ENCODE measurements around the gene CTNND2. TPM values are rescaled to one million over a fixed set of nuclear protein-coding genes. Genes with fewer than 3 reads are reported as not detected.

CTNND2 gene
- total and polyA plus RNA-seq, 9 of the 15 experiments (the other 6 are each of a cell fraction or from before 2014, with no cell fraction given) = 0.03 to 0.35 TPM; not detected in 7

DNA sequence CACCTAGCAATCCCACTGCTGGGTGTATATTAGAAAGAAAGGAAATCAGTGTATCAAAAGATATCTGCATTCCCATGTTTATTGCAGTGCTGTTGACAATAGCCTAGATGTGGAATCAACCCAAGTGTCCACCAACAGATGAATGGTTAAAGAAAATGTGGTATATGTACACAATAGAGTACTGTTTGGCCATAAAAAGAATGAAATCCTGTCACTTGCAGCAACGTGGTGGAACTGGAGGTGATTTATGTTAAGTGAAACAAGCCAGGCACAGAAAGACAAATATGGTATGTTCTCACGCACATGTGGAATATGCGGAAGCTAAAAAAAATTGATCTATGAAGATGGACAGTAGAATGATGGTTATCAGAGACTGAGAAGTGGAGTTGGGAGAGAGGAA is 921.6 kb downstream of the CTNND2 start:
- no peak for TF ChIP-seq SLC30A9 (CRISPR knock-in tag; IDR thresholded peaks at IDR 0.05)
- no peak for TF ChIP-seq ZFPM2 (CRISPR knock-in tag; IDR thresholded peaks at IDR 0.05)
- TF ChIP-seq CTBP1 (IDR thresholded peaks at IDR 0.05; ENCODE audit: borderline replicate concordance) = no peak
- no peak for TF ChIP-seq ZNF3 (CRISPR knock-in tag; IDR thresholded peaks at IDR 0.05)
- no peak for TF ChIP-seq ZNF124 (CRISPR knock-in tag; IDR thresholded peaks at IDR 0.05)
- TF ChIP-seq ZNF561 (CRISPR knock-in tag; conservative IDR thresholded peaks at IDR 0.05) = no peak
- TF ChIP-seq ZNF311 (CRISPR knock-in tag; IDR thresholded peaks at IDR 0.05) = no peak
- TF ChIP-seq SAFB2 (IDR thresholded peaks at IDR 0.05; ENCODE audit: borderline replicate concordance, low read depth, low read length, severe bottlenecking) = no peak
- TF ChIP-seq NFIX (CRISPR knock-in tag; IDR thresholded peaks at IDR 0.05; ENCODE audit: low read depth) = no peak
- TF ChIP-seq, protein P1, sequence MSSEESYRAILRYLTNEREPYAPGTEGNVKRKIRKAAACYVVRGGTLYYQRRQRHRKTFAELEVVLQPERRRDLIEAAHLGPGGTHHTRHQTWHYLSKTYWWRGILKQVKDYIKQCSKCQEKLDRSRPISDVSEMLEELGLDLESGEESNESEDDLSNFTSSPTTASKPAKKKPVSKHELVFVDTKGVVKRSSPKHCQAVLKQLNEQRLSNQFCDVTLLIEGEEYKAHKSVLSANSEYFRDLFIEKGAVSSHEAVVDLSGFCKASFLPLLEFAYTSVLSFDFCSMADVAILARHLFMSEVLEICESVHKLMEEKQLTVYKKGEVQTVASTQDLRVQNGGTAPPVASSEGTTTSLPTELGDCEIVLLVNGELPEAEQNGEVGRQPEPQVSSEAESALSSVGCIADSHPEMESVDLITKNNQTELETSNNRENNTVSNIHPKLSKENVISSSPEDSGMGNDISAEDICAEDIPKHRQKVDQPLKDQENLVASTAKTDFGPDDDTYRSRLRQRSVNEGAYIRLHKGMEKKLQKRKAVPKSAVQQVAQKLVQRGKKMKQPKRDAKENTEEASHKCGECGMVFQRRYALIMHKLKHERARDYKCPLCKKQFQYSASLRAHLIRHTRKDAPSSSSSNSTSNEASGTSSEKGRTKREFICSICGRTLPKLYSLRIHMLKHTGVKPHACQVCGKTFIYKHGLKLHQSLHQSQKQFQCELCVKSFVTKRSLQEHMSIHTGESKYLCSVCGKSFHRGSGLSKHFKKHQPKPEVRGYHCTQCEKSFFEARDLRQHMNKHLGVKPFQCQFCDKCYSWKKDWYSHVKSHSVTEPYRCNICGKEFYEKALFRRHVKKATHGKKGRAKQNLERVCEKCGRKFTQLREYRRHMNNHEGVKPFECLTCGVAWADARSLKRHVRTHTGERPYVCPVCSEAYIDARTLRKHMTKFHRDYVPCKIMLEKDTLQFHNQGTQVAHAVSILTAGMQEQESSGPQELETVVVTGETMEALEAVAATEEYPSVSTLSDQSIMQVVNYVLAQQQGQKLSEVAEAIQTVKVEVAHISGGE (CRISPR knock-in tag; IDR thresholded peaks at IDR 0.05) = no peak
- no peak for TF ChIP-seq FOS (IDR thresholded peaks at IDR 0.05; ENCODE audit: extremely low read depth, insufficient read length)
- TF ChIP-seq, protein P2, sequence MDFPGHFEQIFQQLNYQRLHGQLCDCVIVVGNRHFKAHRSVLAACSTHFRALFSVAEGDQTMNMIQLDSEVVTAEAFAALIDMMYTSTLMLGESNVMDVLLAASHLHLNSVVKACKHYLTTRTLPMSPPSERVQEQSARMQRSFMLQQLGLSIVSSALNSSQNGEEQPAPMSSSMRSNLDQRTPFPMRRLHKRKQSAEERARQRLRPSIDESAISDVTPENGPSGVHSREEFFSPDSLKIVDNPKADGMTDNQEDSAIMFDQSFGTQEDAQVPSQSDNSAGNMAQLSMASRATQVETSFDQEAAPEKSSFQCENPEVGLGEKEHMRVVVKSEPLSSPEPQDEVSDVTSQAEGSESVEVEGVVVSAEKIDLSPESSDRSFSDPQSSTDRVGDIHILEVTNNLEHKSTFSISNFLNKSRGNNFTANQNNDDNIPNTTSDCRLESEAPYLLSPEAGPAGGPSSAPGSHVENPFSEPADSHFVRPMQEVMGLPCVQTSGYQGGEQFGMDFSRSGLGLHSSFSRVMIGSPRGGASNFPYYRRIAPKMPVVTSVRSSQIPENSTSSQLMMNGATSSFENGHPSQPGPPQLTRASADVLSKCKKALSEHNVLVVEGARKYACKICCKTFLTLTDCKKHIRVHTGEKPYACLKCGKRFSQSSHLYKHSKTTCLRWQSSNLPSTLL (IDR thresholded peaks at IDR 0.05) = no peak
- TF ChIP-seq CREB1 (IDR thresholded peaks at IDR 0.05) = no peak
- TF ChIP-seq CREB1 (CRISPR knock-in tag; IDR thresholded peaks at IDR 0.05) = no peak
- no peak for TF ChIP-seq HDAC8 (tag; IDR thresholded peaks at IDR 0.05)
- Histone ChIP-seq H3K27me3 (ENCODE audit: control insufficient read depth in 2 of 2, insufficient read depth in 2 of 2, low read length in 2 of 2) (peaks cover 9 to 12% of the 10 kb centered on the region in 2 experiments; a peak in 4 of 5 replicates), H3K9me3 (replicated peaks; ENCODE audit: control insufficient read depth, insufficient read depth, low read depth, low read length) (no peaks in the 10 kb centered on the region), H3K36me3 (ENCODE audit: control insufficient read depth, insufficient read depth, low read length) (no peaks in the 10 kb centered on the region), H3K27ac (ENCODE audit: extremely low read depth, low read depth, low read length) (no peak overlapping the region), H3K9ac (ENCODE audit: insufficient read depth in 1 of 2, low read depth in 2 of 2, low read length in 2 of 2) (no peak overlapping the region), H3K4me1 (replicated peaks in 1 of 2; ENCODE audit: control insufficient read depth in 2 of 2, insufficient read depth in 2 of 2, low read length in 2 of 2) (no peaks in the 10 kb centered on the region), H4K20me1 (replicated peaks; ENCODE audit: control insufficient read depth, insufficient read depth, low read length) (peaks cover 4% of the 10 kb centered on the region), H3K79me2 (ENCODE audit: control insufficient read depth, insufficient read depth, low read length) (no peaks in the 10 kb centered on the region), H3K4me2 (ENCODE audit: insufficient read depth, low read length) (no peak overlapping the region), H3K9me1 (ENCODE audit: control insufficient read depth, insufficient read depth, low read length) (no peaks in the 10 kb centered on the region), H3K4me3 (no peak overlapping the region), H2AFZ (ENCODE audit: low read depth, low read length) (no peak overlapping the region)
- in situ Hi-C loops (cut with MboI) = no loop called here
- ATAC-seq = no peak
- DNase-seq (ENCODE audit: extremely low read depth in 1 of 4, low spot score in 3 of 4) = no peak
- intact Hi-C loops (cut with micrococcal nuclease) = loop anchor here (10.0 kb wide), 1 partner anchor 288 kb away; no protein-coding TSS in a partner anchor
- no peak for FAIRE-seq
- BruUV-seq (replicated peaks) = no TSS peak
- ChIA-PET POLR2A (no interaction called here), CTCF (ENCODE audit: low intra/inter-chr PET ratio) (no interaction called here)
- 4% methylated on average over 3 of the region's 3 CpGs for WGBS (ENCODE audit: insufficient coverage, low coverage, missing lambda C conversion rate)

Data from K562 (cell line).